ENCODE results near the gene SMIM11.
"Not testable (repeated sequence)": the region's sequence is repeated elsewhere in the genome, so short reads cannot be mapped to it uniquely, and the experiment has no call there.

Gene SMIM11

GRCh38 chr21:34417448-34418077, 42.3 kb downstream of the SMIM11 start:
- not testable (repeated sequence) for DNase-seq

- not testable (repeated sequence) for DNase-seq
These were observed 48.5 kb downstream of the SMIM11 start, which contains the start of gene SMIM34 for GRCh38 chr21:34423805-34424204. TSS of gene SMIM34 (minus strand) at chr21:34423951. CDS start at chr21:34423839, 112 bp downstream.

GRCh38 chr21:34427339-34427738, 52.0 kb downstream of the SMIM11 start:
- DNase-seq, result not testable (repeated sequence)

GRCh38 chr21:34428441-34428840, 53.1 kb downstream of the SMIM11 start:
- not testable (repeated sequence) for DNase-seq

GRCh38 chr21:34429710-34430109, 54.4 kb downstream of the SMIM11 start:
- DNase-seq, result not testable (repeated sequence)

Measured in right kidney (tissue), 1 donor.